ENCODE measurements around the gene ZNF628. TPM values are rescaled to one million over a fixed set of nuclear protein-coding genes. Genes with fewer than 3 reads are reported as not detected.

Gene ZNF628
- total and polyA plus RNA-seq, 2 donors (not counting 1 experiment from before 2014, with no cell fraction given): 13.3 to 18.3 TPM

GRCh38 chr19:55432241-55432959, 44.0 kb upstream of the ZNF628 start:
- no peak overlapping the region for H3K4me3 Mint-ChIP-seq
- POLR2A ChIA-PET: no interaction called here

GRCh38 chr19:55433292-55433691, 43.1 kb upstream of the ZNF628 start:
- no peak overlapping the region for H3K4me3 Mint-ChIP-seq
- no peaks in the 10 kb centered on the region for H3K4me1 ChIP-seq (ENCODE audit: control insufficient read depth in 2 of 2, insufficient read depth in 2 of 2, low read length in 2 of 2)
- H3K9me3 ChIP-seq (ENCODE audit: control extremely low read depth in 1 of 3, control insufficient read depth in 2 of 3, insufficient read depth in 1 of 3, low read length in 2 of 3): peaks cover 0 to 20% (median 0%) of the 10 kb centered on the region in 3 donors
- no peak for DNase-seq
- H4K20me1 ChIP-seq (ENCODE audit: control insufficient read depth, insufficient read depth, low read length, poor library complexity, severe bottlenecking): no peaks in the 10 kb centered on the region
- CTCF ChIA-PET: no interaction called here
- WGBS (ENCODE audit: insufficient coverage): 17% methylated on average over 48 of the region's 48 CpGs
- no peak overlapping the region for H3K9ac ChIP-seq (ENCODE audit: low read length)
- no peak overlapping the region for H3K4me3 ChIP-seq (ENCODE audit: control extremely low read depth in 1 of 5, extremely low read depth in 1 of 5, insufficient read depth in 1 of 5, low read depth in 2 of 5, low read length in 4 of 5)
- intact Hi-C loops (cut with micrococcal nuclease): no loop called here
- H3K9me3 Mint-ChIP-seq (ENCODE audit: insufficient read depth): no peaks in the 10 kb centered on the region
- no peak overlapping the region for H3K27ac Mint-ChIP-seq
- peaks cover 0 to 79% (median 35%) of the 10 kb centered on the region in 4 experiments for H3K27me3 ChIP-seq (replicated peaks in 1 of 4; ENCODE audit: control extremely low read depth in 1 of 4, control insufficient read depth in 3 of 4, insufficient read depth in 4 of 4, low read length in 3 of 4)
- peaks cover 52% of the 10 kb centered on the region for H3K27me3 Mint-ChIP-seq
- H3K79me2 ChIP-seq (ENCODE audit: control insufficient read depth, insufficient read depth, low read length): no peaks in the 10 kb centered on the region
- no peak overlapping the region for H3K4me2 ChIP-seq (replicated peaks; ENCODE audit: low read depth, low read length, poor library complexity, severe bottlenecking)
- POLR2A ChIA-PET: no interaction called here
- H3K27ac ChIP-seq (ENCODE audit: low read length in 2 of 2): no peak overlapping the region
- H3K4me1 Mint-ChIP-seq: no peaks in the 10 kb centered on the region
- TF ChIP-seq, protein P1, sequence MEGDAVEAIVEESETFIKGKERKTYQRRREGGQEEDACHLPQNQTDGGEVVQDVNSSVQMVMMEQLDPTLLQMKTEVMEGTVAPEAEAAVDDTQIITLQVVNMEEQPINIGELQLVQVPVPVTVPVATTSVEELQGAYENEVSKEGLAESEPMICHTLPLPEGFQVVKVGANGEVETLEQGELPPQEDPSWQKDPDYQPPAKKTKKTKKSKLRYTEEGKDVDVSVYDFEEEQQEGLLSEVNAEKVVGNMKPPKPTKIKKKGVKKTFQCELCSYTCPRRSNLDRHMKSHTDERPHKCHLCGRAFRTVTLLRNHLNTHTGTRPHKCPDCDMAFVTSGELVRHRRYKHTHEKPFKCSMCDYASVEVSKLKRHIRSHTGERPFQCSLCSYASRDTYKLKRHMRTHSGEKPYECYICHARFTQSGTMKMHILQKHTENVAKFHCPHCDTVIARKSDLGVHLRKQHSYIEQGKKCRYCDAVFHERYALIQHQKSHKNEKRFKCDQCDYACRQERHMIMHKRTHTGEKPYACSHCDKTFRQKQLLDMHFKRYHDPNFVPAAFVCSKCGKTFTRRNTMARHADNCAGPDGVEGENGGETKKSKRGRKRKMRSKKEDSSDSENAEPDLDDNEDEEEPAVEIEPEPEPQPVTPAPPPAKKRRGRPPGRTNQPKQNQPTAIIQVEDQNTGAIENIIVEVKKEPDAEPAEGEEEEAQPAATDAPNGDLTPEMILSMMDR (IDR thresholded peaks at IDR 0.05): no peak
- TF ChIP-seq EZH2 (IDR thresholded peaks at IDR 0.05; ENCODE audit: borderline replicate concordance, insufficient read depth, low read depth, low read length, poor library complexity, severe bottlenecking): no peak
- no peak overlapping the region for H2AFZ ChIP-seq (ENCODE audit: insufficient read depth, low read depth, low read length, poor library complexity, severe bottlenecking)
- no peaks in the 10 kb centered on the region for H3K36me3 ChIP-seq (replicated peaks in 1 of 2; ENCODE audit: control extremely low read depth in 1 of 2, control insufficient read depth in 1 of 2, extremely low read depth in 1 of 2, insufficient read depth in 2 of 2, low read length in 1 of 2)
- ATAC-seq (ENCODE audit: low read depth): no peak

More at GRCh38 chr19:55432241-55432959, 44.0 kb upstream of the ZNF628 start:
- Histone ChIP-seq H4K20me1 (ENCODE audit: control insufficient read depth, insufficient read depth, low read length, poor library complexity, severe bottlenecking) (no peaks in the 10 kb centered on the region), H3K79me2 (ENCODE audit: control insufficient read depth, insufficient read depth, low read length) (no peaks in the 10 kb centered on the region), H3K9ac (ENCODE audit: low read length) (no peak overlapping the region), H3K4me2 (replicated peaks; ENCODE audit: low read depth, low read length, poor library complexity, severe bottlenecking) (no peak overlapping the region), H3K9me3 (ENCODE audit: control extremely low read depth in 1 of 3, control insufficient read depth in 2 of 3, insufficient read depth in 1 of 3, low read length in 2 of 3) (peaks cover 0 to 13% (median 0%) of the 10 kb centered on the region in 3 donors), H3K27me3 (replicated peaks in 1 of 4; ENCODE audit: control extremely low read depth in 1 of 4, control insufficient read depth in 3 of 4, insufficient read depth in 4 of 4, low read length in 3 of 4) (peaks cover 0 to 73% (median 31%) of the 10 kb centered on the region in 4 experiments), H3K4me3 (ENCODE audit: control extremely low read depth in 1 of 5, extremely low read depth in 1 of 5, insufficient read depth in 1 of 5, low read depth in 2 of 5, low read length in 4 of 5) (no peak overlapping the region), H3K36me3 (replicated peaks in 1 of 2; ENCODE audit: control extremely low read depth in 1 of 2, control insufficient read depth in 1 of 2, extremely low read depth in 1 of 2, insufficient read depth in 2 of 2, low read length in 1 of 2) (no peaks in the 10 kb centered on the region), H2AFZ (ENCODE audit: insufficient read depth, low read depth, low read length, poor library complexity, severe bottlenecking) (no peak overlapping the region), H3K4me1 (ENCODE audit: control insufficient read depth in 2 of 2, insufficient read depth in 2 of 2, low read length in 2 of 2) (no peaks in the 10 kb centered on the region), H3K27ac (ENCODE audit: low read length in 2 of 2) (no peak overlapping the region)
- CTCF ChIA-PET: no interaction called here
- no peaks in the 10 kb centered on the region for H3K9me3 Mint-ChIP-seq (ENCODE audit: insufficient read depth)
- intact Hi-C loops (cut with micrococcal nuclease): no loop called here
- peaks cover 49% of the 10 kb centered on the region for H3K27me3 Mint-ChIP-seq
- ATAC-seq (ENCODE audit: low read depth): no peak
- no peak overlapping the region for H3K27ac Mint-ChIP-seq
- no peak for TF ChIP-seq EZH2 (IDR thresholded peaks at IDR 0.05; ENCODE audit: borderline replicate concordance, insufficient read depth, low read depth, low read length, poor library complexity, severe bottlenecking)
- TF ChIP-seq, protein P1 (IDR thresholded peaks at IDR 0.05): no peak
- 88% methylated on average over 12 of the region's 14 CpGs for WGBS (ENCODE audit: insufficient coverage)
- no peaks in the 10 kb centered on the region for H3K4me1 Mint-ChIP-seq
- no peak for DNase-seq
